GM12872 (cell line): Measurements from ENCODE around the gene PIK3R1.

Source experiments
- TF ChIP-seq, protein P1 (sequence below): IDR thresholded peaks from 3 replicates; pipeline ENCODE4 v1.5.1; 2011; ENCODE audit warnings: low read depth, mild to moderate bottlenecking, low read length, moderate library complexity; ENCODE audit not compliant: insufficient read depth

PIK3R1 gene

GRCh38 chr5:68261169-68261568 is 45.6 kb downstream of the PIK3R1 start:
- TF ChIP-seq, protein P1, sequence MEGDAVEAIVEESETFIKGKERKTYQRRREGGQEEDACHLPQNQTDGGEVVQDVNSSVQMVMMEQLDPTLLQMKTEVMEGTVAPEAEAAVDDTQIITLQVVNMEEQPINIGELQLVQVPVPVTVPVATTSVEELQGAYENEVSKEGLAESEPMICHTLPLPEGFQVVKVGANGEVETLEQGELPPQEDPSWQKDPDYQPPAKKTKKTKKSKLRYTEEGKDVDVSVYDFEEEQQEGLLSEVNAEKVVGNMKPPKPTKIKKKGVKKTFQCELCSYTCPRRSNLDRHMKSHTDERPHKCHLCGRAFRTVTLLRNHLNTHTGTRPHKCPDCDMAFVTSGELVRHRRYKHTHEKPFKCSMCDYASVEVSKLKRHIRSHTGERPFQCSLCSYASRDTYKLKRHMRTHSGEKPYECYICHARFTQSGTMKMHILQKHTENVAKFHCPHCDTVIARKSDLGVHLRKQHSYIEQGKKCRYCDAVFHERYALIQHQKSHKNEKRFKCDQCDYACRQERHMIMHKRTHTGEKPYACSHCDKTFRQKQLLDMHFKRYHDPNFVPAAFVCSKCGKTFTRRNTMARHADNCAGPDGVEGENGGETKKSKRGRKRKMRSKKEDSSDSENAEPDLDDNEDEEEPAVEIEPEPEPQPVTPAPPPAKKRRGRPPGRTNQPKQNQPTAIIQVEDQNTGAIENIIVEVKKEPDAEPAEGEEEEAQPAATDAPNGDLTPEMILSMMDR, result no peak

- TF ChIP-seq, protein P1, result 0 out of 3 replicates have a peak, but pooled peaks have one; percentile 23
These were observed 46.1 kb downstream of the PIK3R1 start for GRCh38 chr5:68261569-68262065.

- TF ChIP-seq, protein P1, result no peak
These were observed 48.7 kb downstream of the PIK3R1 start for GRCh38 chr5:68264024-68264956.

DNA sequence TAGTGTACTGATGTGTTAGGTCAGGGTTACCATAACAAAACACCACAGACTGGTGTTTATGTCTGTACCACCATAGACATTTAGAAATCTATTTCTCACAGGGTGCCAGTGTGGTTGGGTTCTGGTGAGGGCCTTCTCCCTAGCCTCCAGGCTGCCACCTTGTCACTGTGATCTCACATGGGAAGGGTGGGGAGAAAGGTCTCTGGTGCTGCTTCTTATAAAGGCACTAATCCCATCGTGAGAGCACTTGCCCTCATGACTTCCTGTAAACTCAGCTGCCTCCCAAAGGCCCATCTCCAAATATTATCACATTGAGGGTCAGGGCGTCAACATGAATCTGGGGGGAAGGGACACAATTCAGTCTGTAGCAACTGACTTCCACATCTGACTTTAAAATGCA is 49.8 kb downstream of the PIK3R1 start:
- TF ChIP-seq, protein P1, result no peak

DNA sequence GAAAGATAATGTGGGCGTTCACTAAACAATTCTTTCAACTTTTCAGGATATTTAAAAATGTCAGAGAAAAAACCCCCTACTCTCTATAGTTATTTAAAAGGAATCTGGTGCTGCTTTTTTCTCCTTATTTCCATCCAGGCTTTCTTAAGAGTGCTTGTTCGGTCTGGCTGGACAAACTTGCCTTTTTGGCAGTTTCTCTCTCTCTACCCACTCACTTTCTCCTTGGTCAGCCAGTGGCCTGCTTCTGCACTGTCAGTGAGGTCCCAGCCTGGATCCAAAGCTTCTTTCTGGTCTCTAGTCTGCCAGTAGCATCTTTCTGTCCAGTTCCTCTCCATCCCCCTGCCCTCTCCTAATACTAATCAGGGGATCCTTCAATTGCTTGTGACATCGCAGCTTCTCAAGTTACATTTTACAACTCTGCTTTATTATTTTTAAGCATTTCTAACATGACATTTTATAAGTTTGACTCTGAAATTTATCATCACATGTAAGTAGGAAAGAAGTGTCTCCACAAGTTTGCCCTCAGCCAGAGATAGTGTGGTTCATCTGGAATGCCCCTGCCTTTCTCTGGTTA is 50.4 kb downstream of the PIK3R1 start:
- TF ChIP-seq, protein P1, result no peak

- TF ChIP-seq, protein P1, result no peak
These were observed 50.9 kb downstream of the PIK3R1 start for GRCh38 chr5:68266457-68266856.

GRCh38 chr5:68267066-68267465 is 51.5 kb downstream of the PIK3R1 start:
- TF ChIP-seq, protein P1, result no peak
